GM19099 (cell line): Measurements from ENCODE around the gene ADIPOR1.

Source experiments
- POLR2A ChIP-seq: IDR thresholded peaks from 3 replicates; pipeline ENCODE4 v1.6.1; 2011; ENCODE audit warnings: low read depth; ENCODE audit not compliant: insufficient read length; ENCODE audit errors: extremely low read depth

Gene ADIPOR1

DNA sequence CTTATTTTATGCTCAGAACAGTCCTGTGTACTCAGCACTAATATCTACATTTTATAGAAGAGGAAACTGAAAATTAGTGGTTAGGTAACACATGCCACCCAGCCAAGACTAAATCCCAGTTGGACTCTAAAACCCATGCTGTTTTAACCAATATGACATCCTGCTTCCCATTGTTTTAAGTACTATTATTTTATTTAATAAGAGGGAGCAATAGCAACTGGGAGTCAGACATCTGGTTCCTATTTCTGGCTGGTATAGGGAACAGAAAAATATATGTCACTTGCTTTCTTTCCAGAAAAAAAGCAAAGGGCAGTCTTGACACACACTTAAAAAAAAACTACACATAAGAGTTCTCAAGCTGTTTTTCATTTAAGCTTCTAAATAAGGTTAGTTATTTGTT, 43.0 kb downstream of the ADIPOR1 start:
- TF ChIP-seq POLR2A = no peak

DNA sequence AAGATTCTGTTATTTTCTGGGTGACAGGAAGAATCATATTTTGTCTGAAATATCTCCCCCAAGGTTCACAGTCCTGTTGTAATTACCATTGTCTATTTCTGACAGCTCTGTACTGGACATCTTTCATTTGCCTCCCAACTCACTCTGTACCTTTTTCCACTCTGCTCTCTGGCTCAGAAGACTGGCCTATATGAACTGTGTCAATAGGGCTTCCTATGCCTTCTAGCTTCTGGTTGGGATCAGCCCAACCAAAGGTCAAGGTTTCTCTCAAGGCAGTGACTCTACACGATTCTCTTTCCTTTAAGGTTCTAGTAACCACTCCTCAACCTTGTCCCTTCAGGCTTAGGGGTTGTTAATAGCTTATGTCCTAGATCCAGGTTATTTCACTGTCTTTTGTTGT, 48.6 kb downstream of the ADIPOR1 start:
- no peak for TF ChIP-seq POLR2A

DNA sequence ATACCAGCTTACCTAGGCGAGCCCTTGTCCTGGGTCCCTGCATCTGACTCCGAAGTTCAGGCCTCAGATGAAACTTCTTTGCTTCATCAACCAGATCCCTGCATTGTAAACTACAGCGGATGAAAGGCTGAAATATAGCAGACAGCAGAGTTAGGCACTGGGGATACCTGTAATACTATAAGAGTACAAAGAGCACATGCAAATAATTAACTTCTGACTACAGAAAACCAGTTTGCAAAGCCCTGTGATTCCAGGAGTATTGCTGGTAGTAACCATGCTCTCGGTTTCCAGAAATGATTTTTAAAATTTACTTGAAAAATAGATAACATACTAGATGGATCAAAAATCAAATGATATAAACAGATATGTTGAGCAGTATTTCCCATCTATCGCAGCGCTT, 49.1 kb downstream of the ADIPOR1 start:
- no peak for TF ChIP-seq POLR2A

DNA sequence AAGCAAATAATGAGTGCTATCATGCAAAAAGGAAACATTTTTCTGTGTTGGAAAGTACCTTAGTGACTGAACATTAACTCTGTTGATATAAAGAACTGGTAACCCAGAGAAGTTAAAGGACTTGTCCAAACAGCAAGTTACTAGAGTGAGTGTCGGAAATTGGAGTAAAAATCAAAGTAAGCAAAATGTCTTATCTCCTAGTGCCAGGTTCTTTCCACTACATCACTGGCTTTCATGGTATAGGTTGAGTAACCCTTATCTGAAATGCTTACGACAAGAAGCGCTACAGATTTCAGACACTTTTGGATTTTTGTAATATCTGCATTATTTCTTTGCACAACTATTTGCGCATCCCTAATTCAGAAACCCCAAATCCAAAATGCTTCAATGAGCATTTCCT, 52.8 kb downstream of the ADIPOR1 start:
- TF ChIP-seq POLR2A = no peak

DNA sequence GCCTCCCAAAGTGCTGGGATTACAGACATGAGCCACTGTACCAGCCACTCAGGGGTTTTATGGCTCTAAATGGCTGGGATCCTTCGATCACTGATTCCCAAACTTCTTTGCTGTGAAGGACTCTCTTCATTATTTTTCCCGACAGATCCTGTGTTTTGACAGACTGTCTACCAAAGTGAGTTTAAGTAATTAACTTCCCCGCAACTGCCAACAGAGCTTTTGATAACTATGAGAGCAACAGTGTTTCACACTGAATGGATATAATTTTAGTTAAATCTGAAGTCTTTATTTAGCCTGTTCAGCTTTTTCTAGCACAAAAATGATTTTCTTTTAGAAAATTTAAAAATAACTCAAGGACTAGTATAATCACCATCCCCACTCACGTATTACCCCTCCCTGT, 56.6 kb downstream of the ADIPOR1 start:
- TF ChIP-seq POLR2A = no peak

DNA sequence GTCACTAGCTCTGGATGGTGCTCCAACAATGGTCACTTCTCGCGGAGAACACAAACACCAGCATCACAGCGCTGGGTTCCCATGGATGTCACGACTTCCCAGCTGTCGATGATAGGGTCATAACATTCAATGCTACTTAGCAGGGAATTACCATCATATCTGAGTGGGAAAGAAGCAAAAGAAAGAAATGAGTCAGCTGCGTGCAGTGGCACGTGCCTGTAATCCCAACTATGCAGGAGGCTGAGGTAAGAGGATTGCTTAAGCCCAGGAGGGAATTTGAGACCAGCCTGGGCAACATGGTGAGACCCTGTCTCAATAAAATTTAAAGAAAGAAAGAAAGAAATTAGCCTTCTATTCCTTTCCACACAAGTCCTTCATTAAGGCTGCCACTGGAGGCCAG, 65.6 kb downstream of the ADIPOR1 start:
- TF ChIP-seq POLR2A = no peak
